HepG2 (cell line): ENCODE measurements around the gene SYNE1. TPM values are rescaled to one million over a fixed set of nuclear protein-coding genes. Genes with fewer than 3 reads are reported as not detected.

ENCODE experiments used
- ATAC-seq: fragments of 200-7000 bp; cut with Tn5 transposase; 3 replicates; pipeline ENCODE4 v1.9.1; 2020; ENCODE audit warnings: mild to moderate bottlenecking, moderate library complexity
- BruUV-seq: library from RNA; stranded (reverse); fragments of 400-500 nt; replicated peaks from 2 replicates; lab custom pipeline; 2021; lab: Mats Ljungman, UMichigan
- CTCF ChIA-PET: fragments of 300-600 bp; formaldehyde crosslinking; extraction: SDS; loops from one replicate; lab custom pipeline; 2021; ENCODE audit warnings: low total read pairs, inconsistent platforms, low intra/inter-chr PET ratio; lab: Yijun Ruan, JAX
- POLR2A ChIA-PET: fragments of 350-600 bp; sonication (Branson Sonifier 250); formaldehyde crosslinking; loops from one replicate; lab custom pipeline; 2020; ENCODE audit warnings: antibody characterized with exemption, inconsistent platforms; lab: Yijun Ruan, JAX
- DNase-seq: peaks from one replicate; pipeline ENCODE4 v3.0.0-alpha.2; 2015; ENCODE audit warnings: low spot score
- FAIRE-seq: peaks from 3 replicates; lab custom pipeline; 2011; peaks lifted over from hg19 to GRCh38; lab: Jason Lieb, UNC
- H2AFZ ChIP-seq: one replicate; pipeline ENCODE4 v1.6.1; 2011; ENCODE audit warnings: low read length, inconsistent platforms
- H3K27ac ChIP-seq: fragments of 300-600 bp; 3 replicates; pipeline ENCODE4 v1.8.0; 2011; ENCODE audit warnings: mixed run types, mild to moderate bottlenecking, mixed read lengths, low read length, inconsistent platforms; ENCODE audit not compliant: insufficient read depth; ENCODE audit errors: extremely low read length
- H3K27me3 ChIP-seq, 2 experiments: fragments of 200-600 bp in 1 of 2; 2 replicates in 1 of 2; 3 replicates in 1 of 2; pipeline versions ENCODE4 v1.6.0 to v1.8.0; 2011; ENCODE audit warnings: low read length in 2 of 2, mild to moderate bottlenecking in 2 of 2, moderate library complexity in 2 of 2, inconsistent platforms in 1 of 2; ENCODE audit not compliant: insufficient read depth in 2 of 2, control insufficient read depth in 1 of 2
- H3K36me3 ChIP-seq, 2 experiments: fragments of 200-600 bp in 1 of 2; replicated peaks in 1 of 2; 2 replicates in 1 of 2; 3 replicates in 1 of 2; pipeline versions ENCODE4 v1.5.1 to v1.8.0; 2011; ENCODE audit warnings: low read length in 2 of 2, inconsistent platforms in 1 of 2; ENCODE audit not compliant: insufficient read depth in 2 of 2, control insufficient read depth in 1 of 2
- H3K4me1 ChIP-seq: 2 replicates; pipeline ENCODE4 v1.5.1; 2012; ENCODE audit warnings: low read length, inconsistent platforms; ENCODE audit not compliant: insufficient read depth
- H3K4me2 ChIP-seq: 2 replicates; pipeline ENCODE4 v1.6.0; 2011; ENCODE audit warnings: low read depth, low read length, inconsistent platforms
- H3K4me3 ChIP-seq, 3 experiments: fragments of 200-600 bp in 1 of 3; sonication (generic), shearing (Covaris generic) in 1 of 3; replicated peaks in 1 of 3; 2 replicates each; pipeline ENCODE4 v1.5.1; 2011 to 2016; ENCODE audit warnings: low read length in 3 of 3, inconsistent platforms in 2 of 3, low read depth in 2 of 3, mild to moderate bottlenecking in 2 of 3, control low read depth in 1 of 3, mixed read lengths in 1 of 3; ENCODE audit not compliant: insufficient read depth in 1 of 3
- H3K79me2 ChIP-seq: one replicate; pipeline ENCODE4 v1.6.1; 2011; ENCODE audit warnings: low read length, inconsistent platforms; ENCODE audit not compliant: insufficient read depth
- H3K9ac ChIP-seq: 2 replicates; pipeline ENCODE4 v1.6.0; 2011; ENCODE audit warnings: mild to moderate bottlenecking, low read depth, low read length, inconsistent platforms; ENCODE audit not compliant: insufficient read depth
- H3K9me3 ChIP-seq: 2 replicates; pipeline ENCODE4 v1.5.1; 2012; ENCODE audit warnings: mild to moderate bottlenecking, low read length
- H4K20me1 ChIP-seq: 2 replicates; pipeline ENCODE4 v1.6.0; 2011; ENCODE audit warnings: inconsistent platforms, mild to moderate bottlenecking, low read length, moderate library complexity; ENCODE audit not compliant: insufficient read depth
- BRCA1 ChIP-seq: sonication (generic); formaldehyde crosslinking; IDR thresholded peaks from 2 replicates; pipeline ENCODE4 v1.4.0; 2020; ENCODE audit warnings: missing genetic modification reagents
- ETS1 ChIP-seq: sonication (generic); formaldehyde crosslinking; IDR thresholded peaks from 2 replicates; pipeline ENCODE4 v1.4.0; 2020; ENCODE audit warnings: missing genetic modification reagents
- HNRNPUL1 ChIP-seq: fragments of 200-400 bp; formaldehyde crosslinking; IDR thresholded peaks from 2 replicates; pipeline ENCODE4 v1.6.1; 2017; ENCODE audit warnings: low read depth, mild to moderate bottlenecking, low read length, moderate library complexity
- IKZF1 ChIP-seq: fragments of 450-650 bp; IDR thresholded peaks from 2 replicates; pipeline ENCODE4 v1.7.1; 2016
- MAFK ChIP-seq, 2 experiments: IDR thresholded peaks in 1 of 2; conservative IDR thresholded peaks in 1 of 2; 2 replicates each; pipeline ENCODE4 v1.6.1; 2011; ENCODE audit warnings: improper control_type of control experiment in 2 of 2, low read length in 2 of 2
- MATR3 ChIP-seq: sonication (generic); formaldehyde crosslinking; IDR thresholded peaks from 2 replicates; pipeline ENCODE4 v1.4.0; 2020; ENCODE audit warnings: missing genetic modification reagents
- POLR2AphosphoS5 ChIP-seq: IDR thresholded peaks from 2 replicates; pipeline ENCODE4 v1.6.1; 2012; ENCODE audit warnings: low read depth, low read length
- SMYD3 ChIP-seq: sonication (generic); formaldehyde crosslinking; IDR thresholded peaks from 2 replicates; pipeline ENCODE4 v1.8.1; 2023; ENCODE audit warnings: mild to moderate bottlenecking, missing genetic modification reagents
- SRSF1 ChIP-seq: fragments of 200-400 bp; formaldehyde crosslinking; optimal IDR thresholded peaks from 2 replicates; pipeline ENCODE3; 2017; ENCODE audit warnings: mild to moderate bottlenecking, low read depth, low read length, moderate library complexity
- STAT5B ChIP-seq: sonication (generic); formaldehyde crosslinking; IDR thresholded peaks from 2 replicates; pipeline ENCODE4 v1.4.0; 2020; ENCODE audit warnings: missing genetic modification reagents
- TBX2 ChIP-seq: sonication (generic); formaldehyde crosslinking; IDR thresholded peaks from 2 replicates; pipeline ENCODE4 v1.5.0; 2020; ENCODE audit warnings: missing genetic modification reagents, mild to moderate bottlenecking, borderline replicate concordance
- THAP7 ChIP-seq: sonication (generic); formaldehyde crosslinking; IDR thresholded peaks from 2 replicates; pipeline ENCODE4 v1.8.1; 2023; ENCODE audit warnings: mild to moderate bottlenecking, missing genetic modification reagents
- ZFY ChIP-seq: sonication (generic); formaldehyde crosslinking; IDR thresholded peaks from 2 replicates; pipeline ENCODE4 v1.4.0; 2020; ENCODE audit warnings: missing genetic modification reagents
- ZMYM2 ChIP-seq: sonication (generic); formaldehyde crosslinking; IDR thresholded peaks from 2 replicates; pipeline ENCODE4 v1.8.0; 2022; ENCODE audit warnings: mild to moderate bottlenecking, missing genetic modification reagents
- ZNF207 ChIP-seq: fragments of 450-650 bp; IDR thresholded peaks from 2 replicates; pipeline ENCODE4 v1.6.1; 2016; ENCODE audit warnings: antibody characterized with exemption, borderline replicate concordance
- ZNF570 ChIP-seq: sonication (generic); formaldehyde crosslinking; IDR thresholded peaks from 2 replicates; pipeline ENCODE4 v1.4.0; 2020; ENCODE audit warnings: mild to moderate bottlenecking, missing genetic modification reagents, borderline replicate concordance
- ZNF589 ChIP-seq: sonication (generic); formaldehyde crosslinking; conservative IDR thresholded peaks from 2 replicates; pipeline ENCODE4 v1.8.0; 2022; ENCODE audit warnings: mild to moderate bottlenecking, moderate library complexity, missing genetic modification reagents
- ZNF710 ChIP-seq: sonication (generic); formaldehyde crosslinking; IDR thresholded peaks from 2 replicates; pipeline ENCODE4 v1.5.0; 2020; ENCODE audit warnings: mild to moderate bottlenecking, missing genetic modification reagents, borderline replicate concordance
- WGBS: methylation state at CpG from one replicate; pipeline ENCODE4 v1.1.6; 2017; ENCODE audit warnings: low lambda C conversion rate; 5-methylcytosine and 5-hydroxymethylcytosine counted together
- in situ Hi-C: cut with HindIII; loops from 2 replicates; pipeline ENCODE4 v1.10.0; 2017; ENCODE audit warnings: low pct_unique_long_range_greater_than_20kb; ENCODE audit not compliant: extremely low pct_ligation_motif_present
- intact Hi-C: fragments of 100-400 bp; cut with micrococcal nuclease; formaldehyde crosslinking; loops from one replicate; pipeline ENCODE4 v1.10.0; 2022; ENCODE audit not compliant: unreplicated experiment
- polyA plus RNA-seq, 8 experiments: library from polyadenylated mRNA; depleted of rRNA in 3 of 8; stranded (reverse) in 7 of 8; unstranded in 1 of 8; fragments of >200 nt; fragmentation: Illumina TruSeq in 4 of 8; extraction: Trizol in 4 of 8; gene quantifications; 2 replicates each; pipeline versions ENCODE4 v1.2.1 to v1.2.3, GENCODE V29; 2011 to 2016; ENCODE audit warnings: low read depth in 4 of 8, missing spikeins in 1 of 8, mixed read lengths in 1 of 8; ENCODE audit not compliant: insufficient read depth in 1 of 8
- total RNA-seq, 5 experiments: library from RNA; depleted of rRNA; stranded (reverse); fragments of >200 nt; fragmentation: Illumina TruSeq; extraction: Trizol; gene quantifications; 2 replicates each; pipeline ENCODE4 v1.2.3, GENCODE V29; 2016; ENCODE audit warnings: low read depth in 1 of 5

Gene SYNE1
- total and polyA plus RNA-seq, 2 of the 13 experiments (the other 11 are each of a cell fraction or from before 2014, with no cell fraction given): 5.5 to 15.9 TPM

GRCh38 chr6:152312434-152312833, 324.7 kb downstream of the SYNE1 start:
- Histone ChIP-seq H2AFZ (no peak overlapping the region), H3K36me3 (no peaks in the 10 kb centered on the region), H3K9ac (no peak overlapping the region), H3K79me2 (no peaks in the 10 kb centered on the region), H3K4me3 (no peak overlapping the region)
- WGBS: 97% methylated on average over 2 of the region's 2 CpGs
- FAIRE-seq: no peak
- no peak for DNase-seq
- no peak for TF ChIP-seq ETS1
- TF ChIP-seq ZNF589: no peak
- TF ChIP-seq STAT5B (CRISPR knock-in tag): no peak
- no peak for TF ChIP-seq MATR3 (CRISPR knock-in tag)
- no peak for TF ChIP-seq TBX2 (CRISPR knock-in tag)
- no peak for TF ChIP-seq ZNF710 (CRISPR knock-in tag)
- no peak for TF ChIP-seq ZMYM2
- no peak for TF ChIP-seq HNRNPUL1
- no peak for TF ChIP-seq SMYD3 (CRISPR knock-in tag)
- TF ChIP-seq ZFY (CRISPR knock-in tag): no peak
- TF ChIP-seq ZNF207: no peak
- no peak for TF ChIP-seq SRSF1
- TF ChIP-seq BRCA1 (CRISPR knock-in tag): no peak
- no peak for TF ChIP-seq IKZF1
- no peak for TF ChIP-seq THAP7 (CRISPR knock-in tag)
- no peak for TF ChIP-seq MAFK (conservative IDR thresholded peaks at IDR 0.05 in 1 of 2, IDR thresholded peaks at IDR 0.05 in 1 of 2; ENCODE audit: low read length in 2 of 2)
- no peak for TF ChIP-seq ZNF570
- no peak for TF ChIP-seq POLR2AphosphoS5
- TF ChIP-seq, all 625 proteins: peak for 0
- H3K4me1 ChIP-seq: peaks cover 22% of the 10 kb centered on the region
- no peak overlapping the region for H3K27ac ChIP-seq
- BruUV-seq: no TSS peak
- ATAC-seq: no peak
- POLR2A ChIA-PET: no interaction called here
- H4K20me1 ChIP-seq: no peaks in the 10 kb centered on the region
- in situ Hi-C loops (no loop called here), intact Hi-C loops (no loop called here)
- no peak overlapping the region for H3K4me2 ChIP-seq
- CTCF ChIA-PET: no interaction called here
- H3K27me3 ChIP-seq: no peaks in the 10 kb centered on the region
- H3K9me3 ChIP-seq: no peaks in the 10 kb centered on the region
